ENCODE measurements around the gene DSCAM. TPM values are rescaled to one million over a fixed set of nuclear protein-coding genes. Genes with fewer than 3 reads are reported as not detected.

The DSCAM gene
- total and polyA plus RNA-seq, 2 donors (not counting 3 experiments of a cell fraction or from before 2014, with no cell fraction given): not detected

DNA sequence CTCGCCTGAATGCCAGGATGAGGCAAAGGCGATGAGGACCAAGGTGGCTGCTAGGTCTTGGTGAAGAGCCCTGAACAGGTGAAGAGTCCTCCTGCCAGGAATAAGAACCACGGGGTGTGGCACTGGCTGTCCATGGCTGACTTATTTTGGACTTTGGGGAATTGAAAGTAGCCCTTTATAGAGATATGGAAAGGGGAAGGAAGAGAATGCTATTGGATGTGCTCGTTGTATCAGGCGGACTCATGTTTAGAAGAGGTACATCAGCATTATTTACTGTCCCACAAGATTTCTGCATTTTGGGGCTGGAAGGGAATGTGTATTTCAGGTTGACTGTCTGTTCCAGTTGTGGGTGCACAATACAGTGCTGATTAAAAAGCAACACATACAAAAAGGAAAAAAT, 465.8 kb downstream of the DSCAM start:
- Histone ChIP-seq H2AFZ (ENCODE audit: low read depth, low read length) (no peak overlapping the region), H3K9me1 (replicated peaks; ENCODE audit: control insufficient read depth, extremely low read depth, insufficient read depth, low read length) (no peaks in the 10 kb centered on the region), H3K27ac (ENCODE audit: insufficient read depth, low read depth, low read length) (no peak overlapping the region), H3K4me1 (ENCODE audit: control insufficient read depth, extremely low read depth, insufficient read depth, low read length) (no peaks in the 10 kb centered on the region), H3K79me2 (ENCODE audit: control insufficient read depth, insufficient read depth, low read length) (no peaks in the 10 kb centered on the region), H4K20me1 (replicated peaks; ENCODE audit: control insufficient read depth, extremely low read depth, insufficient read depth, low read length) (no peaks in the 10 kb centered on the region), H3K4me3 (replicated peaks in 1 of 3; ENCODE audit: insufficient read depth in 1 of 3, low read depth in 1 of 3, low read length in 3 of 3) (no peak overlapping the region), H3K36me3 (ENCODE audit: control insufficient read depth in 2 of 2, extremely low read depth in 1 of 2, insufficient read depth in 2 of 2, low read length in 2 of 2) (no peaks in the 10 kb centered on the region), H3K4me2 (ENCODE audit: insufficient read depth, low read length) (no peak overlapping the region), H3K9ac (replicated peaks; ENCODE audit: extremely low read depth, insufficient read depth, low read length) (no peak overlapping the region), H3K27me3 (ENCODE audit: control insufficient read depth in 2 of 2, insufficient read depth in 2 of 2, low read length in 2 of 2) (no peaks in the 10 kb centered on the region), H3K9me3 (replicated peaks; ENCODE audit: control insufficient read depth, insufficient read depth, low read length) (peaks cover 9% of the 10 kb centered on the region)
- ChIA-PET POLR2A (no interaction called here), CTCF (no interaction called here)
- DNase-seq (ENCODE audit: low read depth, low spot score) (no peak), FAIRE-seq (no peak)
- BruUV-seq (replicated peaks): no TSS peak
- intact Hi-C loops (cut with micrococcal nuclease): no loop called here
- dilution Hi-C loops (cut with MboI; ENCODE audit: extremely low pct_ligation_motif_present, low sequenced_read_pairs): no loop called here
- TF ChIP-seq, protein P1, sequence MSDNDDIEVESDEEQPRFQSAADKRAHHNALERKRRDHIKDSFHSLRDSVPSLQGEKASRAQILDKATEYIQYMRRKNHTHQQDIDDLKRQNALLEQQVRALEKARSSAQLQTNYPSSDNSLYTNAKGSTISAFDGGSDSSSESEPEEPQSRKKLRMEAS (IDR thresholded peaks at IDR 0.05; ENCODE audit: insufficient read depth, insufficient read length): no peak
- no peak for TF ChIP-seq MYC (IDR thresholded peaks at IDR 0.05; ENCODE audit: low read depth, low read length)
- TF ChIP-seq POLR2AphosphoS5 (IDR thresholded peaks at IDR 0.05; ENCODE audit: insufficient read depth, low read depth, low read length): no peak
- no peak for TF ChIP-seq POLR2A (IDR thresholded peaks at IDR 0.05; ENCODE audit: low read depth, low read length)
- TF ChIP-seq, protein P2, sequence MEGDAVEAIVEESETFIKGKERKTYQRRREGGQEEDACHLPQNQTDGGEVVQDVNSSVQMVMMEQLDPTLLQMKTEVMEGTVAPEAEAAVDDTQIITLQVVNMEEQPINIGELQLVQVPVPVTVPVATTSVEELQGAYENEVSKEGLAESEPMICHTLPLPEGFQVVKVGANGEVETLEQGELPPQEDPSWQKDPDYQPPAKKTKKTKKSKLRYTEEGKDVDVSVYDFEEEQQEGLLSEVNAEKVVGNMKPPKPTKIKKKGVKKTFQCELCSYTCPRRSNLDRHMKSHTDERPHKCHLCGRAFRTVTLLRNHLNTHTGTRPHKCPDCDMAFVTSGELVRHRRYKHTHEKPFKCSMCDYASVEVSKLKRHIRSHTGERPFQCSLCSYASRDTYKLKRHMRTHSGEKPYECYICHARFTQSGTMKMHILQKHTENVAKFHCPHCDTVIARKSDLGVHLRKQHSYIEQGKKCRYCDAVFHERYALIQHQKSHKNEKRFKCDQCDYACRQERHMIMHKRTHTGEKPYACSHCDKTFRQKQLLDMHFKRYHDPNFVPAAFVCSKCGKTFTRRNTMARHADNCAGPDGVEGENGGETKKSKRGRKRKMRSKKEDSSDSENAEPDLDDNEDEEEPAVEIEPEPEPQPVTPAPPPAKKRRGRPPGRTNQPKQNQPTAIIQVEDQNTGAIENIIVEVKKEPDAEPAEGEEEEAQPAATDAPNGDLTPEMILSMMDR (IDR thresholded peaks at IDR 0.05; ENCODE audit: extremely low read depth in 1 of 2, insufficient read depth in 1 of 2, low read depth in 1 of 2, low read length in 2 of 2): no peak
- TF ChIP-seq JUN (IDR thresholded peaks at IDR 0.05; ENCODE audit: borderline replicate concordance, insufficient read depth, insufficient read length, low read depth): no peak
- no peak for TF ChIP-seq GATA2 (IDR thresholded peaks at IDR 0.05; ENCODE audit: insufficient read depth, insufficient read length, low read depth, low read length)
- TF ChIP-seq EZH2 (IDR thresholded peaks at IDR 0.05; ENCODE audit: borderline replicate concordance, low read depth, low read length, severe bottlenecking): no peak
- TF ChIP-seq FOS (IDR thresholded peaks at IDR 0.05; ENCODE audit: borderline replicate concordance, insufficient read depth, low read length): no peak
